ENCODE data around the gene HAL.

HAL gene

DNA sequence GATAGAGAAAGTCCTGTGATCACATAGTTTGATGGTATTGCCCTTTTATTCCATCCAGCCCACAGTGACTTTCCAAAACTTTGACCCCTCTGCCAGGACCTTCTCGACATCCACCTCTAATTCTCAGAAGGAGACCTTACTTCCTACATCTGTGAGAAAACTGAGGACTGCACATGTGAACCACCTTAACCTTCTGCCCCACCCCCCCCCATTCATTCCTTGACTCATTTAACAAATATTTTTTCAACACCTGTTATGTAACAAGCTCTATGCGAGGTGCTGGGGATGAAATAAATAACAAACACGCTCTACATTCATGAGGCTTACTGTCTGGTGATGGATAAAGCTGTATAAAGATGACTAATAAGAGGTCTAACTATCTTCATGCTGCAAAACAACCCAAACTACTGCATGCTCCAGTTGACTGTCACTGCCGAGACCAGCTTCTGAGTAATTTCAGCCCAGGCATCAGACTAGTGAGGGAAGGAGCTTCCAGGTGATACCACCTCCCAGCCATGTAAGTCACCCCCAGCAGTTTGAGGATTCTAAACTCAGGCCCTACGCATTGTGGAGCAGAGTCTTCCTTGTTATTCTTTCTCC is 1.9 kb upstream of the HAL start:
- H3K4me3 ChIP-seq (ENCODE audit: control insufficient read depth, low read depth, low read length), result no peak overlapping the region
- DNase-seq (ENCODE audit: low read depth), result peak; percentile 2
- no peak for TF ChIP-seq CTCF (conservative IDR thresholded peaks at IDR 0.05; ENCODE audit: control insufficient read depth, insufficient read depth, low read depth, low read length)

DNA sequence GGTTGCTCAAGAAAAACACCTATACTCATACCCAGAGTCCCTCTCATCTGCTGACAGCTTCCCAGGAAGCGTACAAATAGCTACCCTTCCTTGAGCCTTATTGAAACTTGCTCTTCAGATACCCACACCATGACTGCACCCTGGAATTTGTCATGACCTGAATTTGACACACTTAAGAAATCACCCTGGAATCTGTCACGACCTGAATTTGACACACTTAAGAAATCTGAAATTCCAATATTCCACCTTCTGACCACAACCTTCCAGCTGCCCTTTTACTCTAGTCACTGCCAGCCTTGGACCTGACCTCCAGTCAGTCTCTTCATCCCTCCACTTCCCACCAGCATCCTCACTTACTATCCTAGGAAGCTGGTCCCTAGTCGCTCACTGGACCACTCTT is 1.1 kb upstream of the HAL start:
- no peak for DNase-seq (ENCODE audit: low read depth)
- TF ChIP-seq CTCF (conservative IDR thresholded peaks at IDR 0.05; ENCODE audit: control insufficient read depth, insufficient read depth, low read depth, low read length), result no peak
- no peak overlapping the region for H3K4me3 ChIP-seq (ENCODE audit: control insufficient read depth, low read depth, low read length)

DNA sequence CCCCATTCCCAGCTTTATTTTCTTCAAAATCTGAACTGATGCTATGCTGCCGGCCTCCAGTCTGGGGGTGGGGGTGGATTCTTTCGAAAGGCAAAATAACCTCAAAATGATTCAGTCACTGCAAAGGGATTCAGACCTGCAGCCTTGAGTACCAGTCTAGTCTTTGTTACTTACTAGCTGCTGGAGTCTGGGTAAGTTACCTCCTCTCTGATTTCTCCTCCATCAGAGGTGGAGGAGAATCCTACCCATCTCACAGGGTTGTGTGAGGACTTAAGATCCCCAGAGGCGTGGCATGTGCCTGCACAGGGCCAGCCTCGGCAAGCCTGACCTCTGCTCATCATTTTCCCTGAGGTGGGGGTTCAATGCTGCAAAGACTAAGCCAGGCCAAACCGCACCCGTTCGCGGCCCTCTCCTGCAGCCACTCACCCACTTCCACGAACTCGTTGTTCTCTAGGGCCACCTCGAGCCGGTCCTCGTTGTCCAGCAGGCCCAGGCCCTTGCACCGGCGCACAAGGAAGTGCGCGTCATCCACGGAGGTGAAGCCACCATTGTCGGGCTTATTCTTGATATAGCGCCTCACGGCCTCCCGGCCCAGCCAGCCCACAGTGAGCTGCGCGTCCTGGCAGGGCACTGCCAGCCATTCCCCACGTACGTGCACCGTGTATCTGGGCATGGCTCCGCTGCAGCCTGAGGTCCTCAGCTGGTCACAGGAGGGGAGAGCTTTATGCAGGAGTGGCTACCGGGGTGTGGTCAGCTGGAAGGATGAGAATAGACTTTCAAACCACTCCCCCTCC is 709 bp downstream of the HAL start:
- no peak overlapping the region for H3K4me3 ChIP-seq (ENCODE audit: control insufficient read depth, low read depth, low read length)
- no peak for TF ChIP-seq CTCF (conservative IDR thresholded peaks at IDR 0.05; ENCODE audit: control insufficient read depth, insufficient read depth, low read depth, low read length)
- no peak for DNase-seq (ENCODE audit: low read depth)

GRCh38 chr12:95994476-95994875 is 1.7 kb downstream of the HAL start:
- no peak overlapping the region for H3K4me3 ChIP-seq (ENCODE audit: control insufficient read depth, low read depth, low read length)
- TF ChIP-seq CTCF (conservative IDR thresholded peaks at IDR 0.05; ENCODE audit: control insufficient read depth, insufficient read depth, low read depth, low read length), result no peak
- DNase-seq (ENCODE audit: low read depth), result no peak

- no peak overlapping the region for H3K4me3 ChIP-seq (ENCODE audit: control insufficient read depth, low read depth, low read length)
- TF ChIP-seq CTCF (conservative IDR thresholded peaks at IDR 0.05; ENCODE audit: control insufficient read depth, insufficient read depth, low read depth, low read length), result no peak
- DNase-seq (ENCODE audit: low read depth), result no peak
These were observed 2.2 kb downstream of the HAL start for GRCh38 chr12:95993907-95994306.

GRCh38 chr12:95990136-95990535 is 6.0 kb downstream of the HAL start:
- DNase-seq (ENCODE audit: low read depth), result no peak
- no peak overlapping the region for H3K4me3 ChIP-seq (ENCODE audit: control insufficient read depth, low read depth, low read length)

More at GRCh38 chr12:95990136-95990535, 6.0 kb downstream of the HAL start:
- no peak for TF ChIP-seq CTCF (conservative IDR thresholded peaks at IDR 0.05; ENCODE audit: control insufficient read depth, insufficient read depth, low read depth, low read length)
